Smooth muscle cell (in vitro differentiated cells): ENCODE measurements around the gene BAHCC1. TPM values are rescaled to one million over a fixed set of nuclear protein-coding genes. Genes with fewer than 3 reads are reported as not detected.
A peak's percentile ranks its signal among the peaks of the same experiment; 100 is the strongest.

Experiments used
- DNase-seq: peaks from one replicate; lab custom pipeline; 2025; ENCODE audit not compliant: unreplicated experiment; lab: John Stamatoyannopoulos, UW
- H2AFZ ChIP-seq: fragments of 200-600 bp; sonication (generic); 2 replicates; pipeline ENCODE4 v1.6.0; 2016; ENCODE audit warnings: antibody characterized with exemption, low read depth, mild to moderate bottlenecking
- H3F3A ChIP-seq: fragments of 200-600 bp; sonication (generic); 2 replicates; pipeline ENCODE4 v1.6.0; 2017; ENCODE audit warnings: antibody characterized with exemption, low read depth
- H3K27ac ChIP-seq: fragments of 200-600 bp; sonication (generic); 2 replicates; pipeline ENCODE4 v1.5.1; 2016; ENCODE audit warnings: low read depth, mild to moderate bottlenecking
- H3K27me3 ChIP-seq: fragments of 200-600 bp; sonication (generic); 2 replicates; pipeline ENCODE4 v1.6.1; 2016; ENCODE audit warnings: low read depth, mild to moderate bottlenecking
- H3K36me3 ChIP-seq: fragments of 200-600 bp; sonication (generic); 2 replicates; pipeline ENCODE4 v1.5.1; 2016; ENCODE audit warnings: low read depth
- H3K4me1 ChIP-seq: fragments of 200-600 bp; sonication (generic); 2 replicates; pipeline ENCODE4 v1.5.1; 2016; ENCODE audit warnings: low read depth
- H3K4me2 ChIP-seq: fragments of 200-600 bp; sonication (generic); 2 replicates; pipeline ENCODE4 v1.6.0; 2016; ENCODE audit warnings: mild to moderate bottlenecking
- H3K4me3 ChIP-seq: fragments of 200-600 bp; sonication (generic); 2 replicates; pipeline ENCODE4 v1.5.1; 2016; ENCODE audit warnings: mild to moderate bottlenecking
- H3K79me2 ChIP-seq: fragments of 200-600 bp; sonication (generic); 2 replicates; pipeline ENCODE4 v1.6.0; 2016; ENCODE audit warnings: low read depth, mild to moderate bottlenecking
- H3K9ac ChIP-seq: fragments of 200-600 bp; sonication (generic); 2 replicates; pipeline ENCODE4 v1.6.0; 2016; ENCODE audit warnings: low read depth
- H3K9me3 ChIP-seq: fragments of 200-600 bp; sonication (generic); replicated peaks from 2 replicates; pipeline ENCODE4 v1.5.1; 2016; ENCODE audit warnings: low read depth
- H4K20me1 ChIP-seq: fragments of 200-600 bp; sonication (generic); 2 replicates; pipeline ENCODE4 v1.6.0; 2016; ENCODE audit warnings: low read depth
- CTCF ChIP-seq: fragments of 200-600 bp; sonication (generic); IDR thresholded peaks from 2 replicates; pipeline ENCODE4 v1.5.1; 2017; ENCODE audit warnings: borderline replicate concordance, mild to moderate bottlenecking, antibody characterized with exemption; ENCODE audit not compliant: insufficient read depth, poor library complexity, severe bottlenecking
- WGBS: methylation state at CpG from one replicate; pipeline ENCODE4 v1.1.7; 2016; ENCODE audit warnings: low lambda C conversion rate; 5-methylcytosine and 5-hydroxymethylcytosine counted together
- polyA plus RNA-seq: library from polyadenylated mRNA; unstranded; fragments of >200 nt; fragmentation: Nextera tagmentation; extraction: Ambion mirVana; gene quantifications from 2 replicates; pipeline ENCODE4 v1.2.1, GENCODE V29; 2016
- total RNA-seq: library from RNA; depleted of rRNA; stranded (reverse); fragments of >200 nt; gene quantifications from 2 replicates; pipeline ENCODE4 v1.2.3, GENCODE V29; 2014

The BAHCC1 gene
- total and polyA plus RNA-seq, 2 experiments from 2014 or later = 3.2 to 4.6 TPM

- Histone ChIP-seq H4K20me1 (no peaks in the 10 kb centered on the region), H3K27ac (no peak overlapping the region), H3K4me1 (peaks cover 8% of the 10 kb centered on the region), H3K9me3 (no peaks in the 10 kb centered on the region), H3K27me3 (no peaks in the 10 kb centered on the region), H3K9ac (no peak overlapping the region), H3K36me3 (no peaks in the 10 kb centered on the region), H3K4me3 (no peak overlapping the region), H3K4me2 (peak overlapping the region; percentile 19), H3K79me2 (no peaks in the 10 kb centered on the region), H3F3A (peaks cover 4% of the 10 kb centered on the region), H2AFZ (no peak overlapping the region)
- no peak for TF ChIP-seq CTCF
- 71% methylated on average over 21 of the region's 21 CpGs for WGBS
- DNase-seq = peak; percentile 12
Measured at GRCh38 chr17:81480140-81481072, 85.1 kb downstream of the BAHCC1 start.

GRCh38 chr17:81481073-81481799, 86.0 kb downstream of the BAHCC1 start:
- no peaks in the 10 kb centered on the region for H3K36me3 ChIP-seq
- no peak overlapping the region for H2AFZ ChIP-seq
- H3F3A ChIP-seq = peaks cover 4% of the 10 kb centered on the region
- no peaks in the 10 kb centered on the region for H3K79me2 ChIP-seq
- no peaks in the 10 kb centered on the region for H3K27me3 ChIP-seq
- peak overlapping the region; percentile 81 for H3K4me2 ChIP-seq
- WGBS = 52% methylated on average over 62 of the region's 94 CpGs
- H3K27ac ChIP-seq = no peak overlapping the region
- H3K4me1 ChIP-seq = peaks cover 8% of the 10 kb centered on the region
- DNase-seq = no peak
- H4K20me1 ChIP-seq = no peaks in the 10 kb centered on the region
- TF ChIP-seq CTCF = no peak
- no peaks in the 10 kb centered on the region for H3K9me3 ChIP-seq
- H3K9ac ChIP-seq = no peak overlapping the region
- H3K4me3 ChIP-seq = peak overlapping the region; percentile 43

- Histone ChIP-seq H3F3A (peaks cover 4% of the 10 kb centered on the region), H3K9ac (no peak overlapping the region), H3K4me2 (peak overlapping the region; percentile 81), H3K79me2 (no peaks in the 10 kb centered on the region), H3K4me1 (peaks cover 8% of the 10 kb centered on the region), H3K4me3 (peak overlapping the region; percentile 43), H3K27me3 (no peaks in the 10 kb centered on the region), H4K20me1 (no peaks in the 10 kb centered on the region), H2AFZ (no peak overlapping the region), H3K9me3 (no peaks in the 10 kb centered on the region), H3K27ac (no peak overlapping the region), H3K36me3 (no peaks in the 10 kb centered on the region)
- no peak for TF ChIP-seq CTCF
- 90% methylated on average over 18 of the region's 18 CpGs for WGBS
- no peak for DNase-seq
Measured at GRCh38 chr17:81481815-81482505, 86.7 kb downstream of the BAHCC1 start.
